ENCODE measurements around the gene GALNT13.

- TF ChIP-seq POLR2A (IDR thresholded peaks at IDR 0.05) (no peak), CTCF (IDR thresholded peaks at IDR 0.05) (no peak)
These were observed 226.2 kb downstream of the GALNT13 start for GRCh38 chr2:154097833-154098398.
